GM19372 (cell line): ENCODE measurements around the gene BFSP2.

Source experiments
- ATAC-seq: cut with Tn5 transposase; IDR thresholded peaks from one replicate; pipeline ENCODE4 v1.9.1; 2021; ENCODE audit warnings: mild to moderate bottlenecking, low read depth, moderate library complexity; ENCODE audit not compliant: unreplicated experiment

Gene BFSP2

GRCh38 chr3:133413161-133414020 lies 13.5 kb downstream of the BFSP2 start:
- ATAC-seq: no peak

GRCh38 chr3:133414021-133414392 lies 14.2 kb downstream of the BFSP2 start:
- ATAC-seq: no peak

- ATAC-seq: no peak
These were observed 18.5 kb downstream of the BFSP2 start for GRCh38 chr3:133418361-133418760.

- ATAC-seq: no peak
These were observed 19.5 kb downstream of the BFSP2 start for GRCh38 chr3:133419151-133419909.

GRCh38 chr3:133424937-133425869 lies 25.3 kb downstream of the BFSP2 start:
- no peak for ATAC-seq

- ATAC-seq: no peak
These were observed 26.0 kb downstream of the BFSP2 start for GRCh38 chr3:133425898-133426297.

- no peak for ATAC-seq
These were observed 26.9 kb downstream of the BFSP2 start for GRCh38 chr3:133426721-133427120.

- ATAC-seq: no peak
These were observed 28.7 kb downstream of the BFSP2 start for GRCh38 chr3:133428552-133428951.

GRCh38 chr3:133429063-133429462 lies 29.2 kb downstream of the BFSP2 start:
- no peak for ATAC-seq

GRCh38 chr3:133439563-133439962 lies 39.7 kb downstream of the BFSP2 start:
- no peak for ATAC-seq

GRCh38 chr3:133440652-133441051 lies 40.8 kb downstream of the BFSP2 start:
- no peak for ATAC-seq

- ATAC-seq: peak; percentile 75
These were observed 42.0 kb downstream of the BFSP2 start for GRCh38 chr3:133441867-133442270.

GRCh38 chr3:133442518-133442917 lies 42.7 kb downstream of the BFSP2 start:
- ATAC-seq: no peak

- no peak for ATAC-seq
These were observed 44.0 kb downstream of the BFSP2 start for GRCh38 chr3:133443649-133444422.

- no peak for ATAC-seq
These were observed 44.5 kb downstream of the BFSP2 start for GRCh38 chr3:133444423-133444774.

GRCh38 chr3:133445108-133445507 lies 45.3 kb downstream of the BFSP2 start:
- ATAC-seq: no peak

GRCh38 chr3:133447750-133448477 lies 48.1 kb downstream of the BFSP2 start:
- ATAC-seq: no peak

GRCh38 chr3:133448478-133449122 lies 48.7 kb downstream of the BFSP2 start:
- ATAC-seq: peak; percentile 88

GRCh38 chr3:133451309-133451708 lies 51.5 kb downstream of the BFSP2 start:
- ATAC-seq: no peak
